SK-N-SH (cell line): ENCODE measurements around the gene CFAP69. TPM values are rescaled to one million over a fixed set of nuclear protein-coding genes. Genes with fewer than 3 reads are reported as not detected.

Experiments
- CTCF ChIA-PET: fragments of 300-600, 350-600 bp; formaldehyde crosslinking; extraction: SDS; loops from one replicate; lab custom pipeline; 2021; lab: Yijun Ruan, JAX
- POLR2A ChIA-PET: fragments of 350-600 bp; sonication (Branson Sonifier 250); formaldehyde crosslinking; extraction: SDS; loops from one replicate; lab custom pipeline; 2020; ENCODE audit warnings: antibody characterized with exemption, inconsistent platforms; lab: Yijun Ruan, JAX
- DNase-seq: peaks from one replicate; pipeline ENCODE4 v3.0.0; 2012
- H2AFZ ChIP-seq: fragments of 200-600 bp; sonication (generic); 2 replicates; pipeline ENCODE4 v1.8.1; 2016; ENCODE audit warnings: antibody characterized with exemption, mild to moderate bottlenecking, low read depth
- H3F3A ChIP-seq: fragments of 200-600 bp; sonication (generic); replicated peaks from 2 replicates; pipeline ENCODE3; 2016; ENCODE audit warnings: antibody characterized with exemption, mild to moderate bottlenecking; ENCODE audit not compliant: insufficient read depth
- H3K27ac ChIP-seq, 2 experiments: fragments of 200-500 bp in 1 of 2; fragments of 200-600 bp in 1 of 2; sonication (Bioruptor generic) in 1 of 2; sonication (generic), shearing (Covaris generic) in 1 of 2; 2 replicates each; pipeline versions ENCODE4 v1.5.1 to v1.6.1; 2014 to 2016; ENCODE audit warnings: low read depth in 2 of 2, inconsistent platforms in 1 of 2, low read length in 1 of 2, mild to moderate bottlenecking in 1 of 2, mixed read lengths in 1 of 2
- H3K27me3 ChIP-seq: fragments of 200-600 bp; sonication (generic), shearing (Covaris generic); 2 replicates; pipeline ENCODE4 v1.6.1; 2016; ENCODE audit warnings: mixed run types; ENCODE audit not compliant: insufficient read depth
- H3K36me3 ChIP-seq, 2 experiments: fragments of 200-500 bp in 1 of 2; fragments of 200-600 bp in 1 of 2; sonication (Bioruptor generic) in 1 of 2; sonication (generic) in 1 of 2; replicated peaks in 1 of 2; 2 replicates each; pipeline versions ENCODE3 to v1.5.1; 2014 to 2016; ENCODE audit warnings: low read length in 1 of 2, mild to moderate bottlenecking in 1 of 2; ENCODE audit not compliant: insufficient read depth in 2 of 2, control insufficient read depth in 1 of 2
- H3K4me1 ChIP-seq, 2 experiments: fragments of 200-500 bp in 1 of 2; fragments of 200-600 bp in 1 of 2; sonication (Bioruptor generic) in 1 of 2; sonication (generic), shearing (Covaris generic) in 1 of 2; 2 replicates each; pipeline versions ENCODE4 v1.5.1 to v1.6.1; 2014 to 2016; ENCODE audit warnings: low read depth in 1 of 2, low read length in 1 of 2, mixed run types in 1 of 2; ENCODE audit not compliant: insufficient read depth in 2 of 2, control insufficient read depth in 1 of 2
- H3K4me2 ChIP-seq: fragments of 200-600 bp; sonication (generic), shearing (Covaris generic); 2 replicates; pipeline ENCODE4 v1.6.1; 2017; ENCODE audit warnings: mixed run types
- H3K4me3 ChIP-seq, 2 experiments: fragments of 200-500 bp in 1 of 2; fragments of 200-600 bp in 1 of 2; sonication (Bioruptor generic) in 1 of 2; sonication (generic), shearing (Covaris generic) in 1 of 2; 2 replicates each; pipeline versions ENCODE4 v1.5.1 to v1.8.1; 2014 to 2016; ENCODE audit warnings: low read depth in 2 of 2, inconsistent platforms in 1 of 2, low read length in 1 of 2, mild to moderate bottlenecking in 1 of 2, mixed read lengths in 1 of 2, moderate library complexity in 1 of 2
- H3K79me2 ChIP-seq: fragments of 200-600 bp; sonication (generic); 2 replicates; pipeline ENCODE4 v1.8.1; 2017; ENCODE audit warnings: mild to moderate bottlenecking; ENCODE audit not compliant: insufficient read depth
- H3K9ac ChIP-seq: fragments of 200-600 bp; sonication (generic); 2 replicates; pipeline ENCODE4 v1.6.1; 2017; ENCODE audit warnings: mixed run types
- H3K9me2 ChIP-seq: fragments of 200-600 bp; sonication (generic); 2 replicates; pipeline ENCODE4 v1.6.1; 2017; ENCODE audit warnings: mixed run types
- H3K9me3 ChIP-seq: fragments of 200-600 bp; sonication (generic); 2 replicates; pipeline ENCODE4 v1.6.1; 2017; ENCODE audit warnings: mixed run types, mild to moderate bottlenecking, moderate library complexity
- H4K20me1 ChIP-seq: fragments of 200-600 bp; sonication (generic); 2 replicates; pipeline ENCODE4 v1.6.1; 2017; ENCODE audit warnings: mild to moderate bottlenecking, mixed run types; ENCODE audit not compliant: insufficient read depth
- CHD2 ChIP-seq: fragments of 150-350 bp; IDR thresholded peaks from 2 replicates; pipeline ENCODE4 v1.6.1; 2018; ENCODE audit warnings: low read length; ENCODE audit not compliant: partially characterized antibody
- EP300 ChIP-seq, 2 experiments: IDR thresholded peaks; 2 replicates each; pipeline versions ENCODE4 v1.4.0 to v1.6.1; 2012; ENCODE audit warnings: borderline replicate concordance in 1 of 2, low read depth in 1 of 2, low read length in 1 of 2
- EZH2phosphoT487 ChIP-seq: fragments of 200-600 bp; sonication (generic); IDR thresholded peaks from 2 replicates; pipeline ENCODE4 v1.6.1; 2017; ENCODE audit warnings: low read depth, mixed run types, mild to moderate bottlenecking, antibody characterized with exemption, moderate library complexity, borderline replicate concordance
- FOSL2 ChIP-seq: IDR thresholded peaks from 2 replicates; pipeline ENCODE4 v1.4.0; 2012; ENCODE audit warnings: low read depth, mild to moderate bottlenecking, moderate library complexity, borderline replicate concordance
- FOXJ3 ChIP-seq: sonication (generic); formaldehyde crosslinking; IDR thresholded peaks from 2 replicates; pipeline ENCODE4 v1.5.1; 2020; ENCODE audit warnings: mild to moderate bottlenecking, missing genetic modification reagents
- FOXM1 ChIP-seq: IDR thresholded peaks from 2 replicates; pipeline ENCODE4 v1.4.0; 2012; ENCODE audit warnings: low read depth, mild to moderate bottlenecking
- GABPA ChIP-seq: IDR thresholded peaks from 2 replicates; pipeline ENCODE4 v1.4.0; 2012; ENCODE audit warnings: low read depth, mild to moderate bottlenecking
- IRF3 ChIP-seq: fragments of 150-350 bp; IDR thresholded peaks from 2 replicates; pipeline ENCODE4 v1.6.1; 2016; ENCODE audit warnings: mild to moderate bottlenecking, low read depth, low read length
- MAX ChIP-seq: IDR thresholded peaks from 2 replicates; pipeline ENCODE4 v1.4.0; 2012; ENCODE audit warnings: low read depth
- MXI1 ChIP-seq: IDR thresholded peaks from 2 replicates; pipeline ENCODE4 v1.6.1; 2012; ENCODE audit warnings: mild to moderate bottlenecking, low read depth, low read length, improper control_type of control experiment
- PBX3 ChIP-seq: IDR thresholded peaks from 2 replicates; pipeline ENCODE4; 2012
- RAD21 ChIP-seq: IDR thresholded peaks from 2 replicates; pipeline ENCODE4 v1.6.1; 2012; ENCODE audit warnings: mild to moderate bottlenecking, low read length
- RCOR1 ChIP-seq: fragments of 150-350 bp; IDR thresholded peaks from 2 replicates; pipeline ENCODE4 v1.6.1; 2017; ENCODE audit warnings: antibody characterized with exemption, low read length
- REST ChIP-seq: IDR thresholded peaks from 2 replicates; pipeline ENCODE4 v1.6.1; 2012; ENCODE audit warnings: mild to moderate bottlenecking, low read depth, low read length, moderate library complexity
- RXRA ChIP-seq: IDR thresholded peaks from 2 replicates; pipeline ENCODE4 v1.4.0; 2012; ENCODE audit warnings: low read depth, mild to moderate bottlenecking, borderline replicate concordance
- SIN3A ChIP-seq: IDR thresholded peaks from 2 replicates; pipeline ENCODE4 v1.6.1; 2012; ENCODE audit warnings: low read depth, mild to moderate bottlenecking, low read length, moderate library complexity, borderline replicate concordance
- SMC3 ChIP-seq: IDR thresholded peaks from 2 replicates; pipeline ENCODE4 v1.6.1; 2012; ENCODE audit warnings: low read depth, low read length, improper control_type of control experiment
- TCF12 ChIP-seq: IDR thresholded peaks from 2 replicates; pipeline ENCODE4 v1.4.0; 2012
- TEAD4 ChIP-seq: IDR thresholded peaks from 2 replicates; pipeline ENCODE4 v1.4.0; 2012; ENCODE audit warnings: mild to moderate bottlenecking, borderline replicate concordance; ENCODE audit not compliant: insufficient read depth
- YY1 ChIP-seq: IDR thresholded peaks from 2 replicates; pipeline ENCODE4 v1.4.0; 2012; ENCODE audit warnings: low read depth, mild to moderate bottlenecking
- whole genome bisulfite sequencing: methylation state at CpG from one replicate; pipeline ENCODE4 v1.1.6; 2017; ENCODE audit warnings: low lambda C conversion rate; 5-methylcytosine and 5-hydroxymethylcytosine counted together
- polyA plus RNA-seq, 3 experiments: library from polyadenylated mRNA; depleted of rRNA; stranded (reverse); fragments of >200 nt; gene quantifications; 2 replicates each; pipeline ENCODE4 v1.2.3, GENCODE V29; 2012

Gene CFAP69
- polyA plus RNA-seq, 1 of the 3 experiments (the other 2 are of a cell fraction): 2.3 TPM

GRCh38 chr7:90233569-90233968 lies 11.4 kb upstream of the CFAP69 start:
- DNase-seq: no peak
- H3K9me2 ChIP-seq: no peaks in the 10 kb centered on the region
- H3K4me3 ChIP-seq: no peak overlapping the region
- H3K79me2 ChIP-seq: no peaks in the 10 kb centered on the region; the same call in 1 of the 2 replicates
- CTCF ChIA-PET: interaction anchor here (1.6 kb wide), 1 partner anchor 19 kb away, joined by 3 read pairs; no protein-coding TSS in a partner anchor
- H2AFZ ChIP-seq: no peak overlapping the region
- H3K4me2 ChIP-seq: no peak overlapping the region
- peaks cover 0 to 3% of the 10 kb centered on the region in 2 experiments; a peak in 2 of 4 replicates for H3K4me1 ChIP-seq
- no peaks in the 10 kb centered on the region for H3K27me3 ChIP-seq
- no peaks in the 10 kb centered on the region for H4K20me1 ChIP-seq
- no peak for TF ChIP-seq FOXM1
- no peak for TF ChIP-seq SIN3A
- TF ChIP-seq PBX3: no peak
- TF ChIP-seq IRF3: no peak
- TF ChIP-seq RAD21: no peak
- no peak for TF ChIP-seq TEAD4
- no peak for TF ChIP-seq MXI1
- TF ChIP-seq SMC3: no peak
- TF ChIP-seq RXRA: no peak
- no peak for TF ChIP-seq TCF12
- TF ChIP-seq RCOR1: no peak
- no peak for TF ChIP-seq EP300 (IDR thresholded peaks at IDR 0.05; ENCODE audit: borderline replicate concordance in 1 of 2, low read depth in 1 of 2, low read length in 1 of 2)
- no peak for TF ChIP-seq GABPA
- no peak for TF ChIP-seq CHD2
- no peak for TF ChIP-seq YY1
- TF ChIP-seq MAX: no peak
- no peak for TF ChIP-seq FOXJ3 (CRISPR knock-in tag)
- no peak for TF ChIP-seq FOSL2
- TF ChIP-seq EZH2phosphoT487: no peak
- no peak for TF ChIP-seq REST
- TF ChIP-seq, all 33 proteins: peak for 0
- POLR2A ChIA-PET: no interaction called here
- Histone ChIP-seq H3K9me3 (no peaks in the 10 kb centered on the region), H3F3A (peaks cover 6% of the 10 kb centered on the region), H3K9ac (no peak overlapping the region), H3K36me3 (peaks cover 5 to 7% of the 10 kb centered on the region in 2 experiments), H3K27ac (no peak overlapping the region)
- 96% methylated on average over 6 of the region's 6 CpGs for WGBS
